ENCODE measurements around the gene PDE4DIP.
"Not testable (repeated sequence)": the region's sequence is repeated elsewhere in the genome, so short reads cannot be mapped to it uniquely, and the experiment has no call there.

The PDE4DIP gene

GRCh38 chr1:149012599-149012998 is 168.4 kb downstream of the PDE4DIP start:
- not testable (repeated sequence) for DNase-seq (ENCODE audit: low read depth); H3K4me3 ChIP-seq (ENCODE audit: low read length)

GRCh38 chr1:149013513-149013912 is 169.3 kb downstream of the PDE4DIP start:
- H3K4me3 ChIP-seq (ENCODE audit: low read length); DNase-seq (ENCODE audit: low read depth): not testable (repeated sequence)

- H3K4me3 ChIP-seq (ENCODE audit: low read length); DNase-seq (ENCODE audit: low read depth): not testable (repeated sequence)
Observed at GRCh38 chr1:149015522-149015921, 171.3 kb downstream of the PDE4DIP start.

- not testable (repeated sequence) for H3K4me3 ChIP-seq (ENCODE audit: low read length); DNase-seq (ENCODE audit: low read depth)
Observed at GRCh38 chr1:149016626-149017025, 172.4 kb downstream of the PDE4DIP start.

- not testable (repeated sequence) for DNase-seq (ENCODE audit: low read depth); H3K4me3 ChIP-seq (ENCODE audit: low read length)
Observed at GRCh38 chr1:149018577-149018976, 174.3 kb downstream of the PDE4DIP start.

- not testable (repeated sequence) for H3K4me3 ChIP-seq (ENCODE audit: low read length); DNase-seq (ENCODE audit: low read depth)
Observed at GRCh38 chr1:149024327-149024726, 180.1 kb downstream of the PDE4DIP start.

GRCh38 chr1:149033916-149034315 is 189.7 kb downstream of the PDE4DIP start:
- H3K4me3 ChIP-seq (ENCODE audit: low read length); DNase-seq (ENCODE audit: low read depth): not testable (repeated sequence)

GRCh38 chr1:149043056-149043455 is 198.8 kb downstream of the PDE4DIP start:
- not testable (repeated sequence) for H3K4me3 ChIP-seq (ENCODE audit: low read length); DNase-seq (ENCODE audit: low read depth)

GRCh38 chr1:149064611-149065010 is 220.4 kb downstream of the PDE4DIP start:
- not testable (repeated sequence) for H3K4me3 ChIP-seq (ENCODE audit: low read length); DNase-seq (ENCODE audit: low read depth)

GRCh38 chr1:149075505-149076127 is 231.4 kb downstream of the PDE4DIP start:
- DNase-seq (ENCODE audit: low read depth); H3K4me3 ChIP-seq (ENCODE audit: low read length): not testable (repeated sequence)
